NCI-H510A treated with DMSO at 0.1 percent for 48 hours (cell line): ENCODE data around the gene FAM50A.
A peak's percentile ranks its signal among the peaks of the same experiment; 100 is the strongest.

Experiments used
- DNase-seq: peaks from one replicate; lab custom pipeline; 2025; lab: John Stamatoyannopoulos, UW

FAM50A gene

DNA sequence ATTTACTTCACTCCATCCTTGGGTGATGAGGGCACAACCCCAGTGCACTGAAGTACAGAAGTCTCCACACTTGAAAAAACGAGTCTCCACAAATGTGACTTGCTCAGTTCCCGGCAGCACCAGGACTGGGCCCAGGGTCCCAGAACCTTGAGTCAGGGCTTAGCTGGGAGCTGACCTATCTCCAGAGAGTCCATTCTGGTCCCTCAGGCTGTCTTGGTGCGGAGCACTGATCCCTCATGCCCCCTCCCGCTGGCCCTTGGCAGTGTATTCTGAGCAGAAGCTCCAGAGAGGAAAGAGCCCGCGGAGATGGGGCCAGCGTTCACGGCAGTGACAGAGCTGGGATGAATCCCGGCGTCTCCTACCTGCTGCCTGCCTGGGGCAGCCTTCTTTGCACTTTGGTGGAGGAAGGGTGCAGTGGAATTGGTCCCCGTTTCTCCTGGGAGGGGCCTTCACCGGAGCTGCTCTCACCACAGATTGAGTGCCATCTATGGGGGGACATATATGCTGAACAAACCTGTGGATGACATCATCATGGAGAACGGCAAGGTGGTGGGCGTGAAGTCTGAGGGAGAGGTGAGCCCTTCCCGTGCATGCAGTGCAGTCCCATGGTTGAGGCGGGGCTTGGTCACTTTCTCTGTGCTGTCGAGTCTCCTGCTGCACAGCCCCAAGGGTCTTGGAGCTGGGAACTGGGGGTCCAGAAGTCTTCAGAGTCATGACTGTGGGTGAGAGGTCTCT lies 3.2 kb upstream of the FAM50A start:
- no peak for DNase-seq

DNA sequence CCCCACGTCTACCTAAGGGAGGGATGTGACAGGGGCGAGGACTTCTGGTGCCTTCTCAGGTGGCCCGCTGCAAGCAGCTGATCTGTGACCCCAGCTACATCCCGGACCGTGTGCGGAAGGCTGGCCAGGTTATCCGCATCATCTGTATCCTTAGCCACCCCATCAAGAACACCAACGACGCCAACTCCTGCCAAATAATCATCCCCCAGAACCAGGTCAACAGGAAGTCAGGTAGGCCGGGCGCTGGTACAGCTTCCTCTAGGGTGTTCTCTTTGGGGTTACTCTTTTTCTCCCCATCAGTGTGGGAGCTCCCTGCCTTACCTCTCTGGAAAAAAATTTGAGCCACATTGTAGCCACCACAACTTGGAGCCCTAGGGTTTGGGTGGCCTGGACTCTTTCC lies 2.4 kb upstream of the FAM50A start:
- DNase-seq, result no peak

DNA sequence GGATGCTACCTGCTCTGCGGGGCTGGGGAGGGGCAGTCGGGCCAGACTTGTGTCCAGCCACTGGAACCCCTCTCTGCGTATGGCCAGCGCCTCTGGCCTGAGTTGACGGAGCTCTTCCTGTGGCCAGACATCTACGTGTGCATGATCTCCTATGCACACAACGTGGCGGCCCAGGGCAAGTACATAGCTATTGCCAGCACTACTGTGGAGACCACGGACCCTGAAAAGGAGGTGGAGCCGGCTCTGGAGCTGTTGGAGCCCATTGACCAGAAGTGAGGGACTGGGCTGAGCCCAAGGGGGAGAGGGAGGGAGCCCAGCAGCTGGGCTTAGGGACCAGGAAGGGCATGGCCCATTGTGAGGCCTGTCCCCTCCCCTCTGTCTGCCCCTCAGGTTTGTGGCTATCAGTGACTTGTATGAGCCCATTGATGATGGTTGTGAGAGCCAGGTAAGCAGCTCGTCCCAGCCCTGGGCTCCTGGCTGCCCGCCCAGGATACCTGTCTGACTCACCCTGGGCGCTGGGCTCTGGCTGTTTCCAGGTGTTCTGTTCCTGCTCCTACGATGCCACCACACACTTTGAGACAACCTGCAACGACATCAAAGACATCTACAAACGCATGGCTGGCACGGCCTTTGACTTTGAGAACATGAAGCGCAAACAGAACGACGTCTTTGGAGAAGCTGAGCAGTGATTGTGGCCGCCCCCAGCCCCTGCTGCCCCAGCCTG lies 1.8 kb upstream of the FAM50A start:
- DNase-seq, result no peak

DNA sequence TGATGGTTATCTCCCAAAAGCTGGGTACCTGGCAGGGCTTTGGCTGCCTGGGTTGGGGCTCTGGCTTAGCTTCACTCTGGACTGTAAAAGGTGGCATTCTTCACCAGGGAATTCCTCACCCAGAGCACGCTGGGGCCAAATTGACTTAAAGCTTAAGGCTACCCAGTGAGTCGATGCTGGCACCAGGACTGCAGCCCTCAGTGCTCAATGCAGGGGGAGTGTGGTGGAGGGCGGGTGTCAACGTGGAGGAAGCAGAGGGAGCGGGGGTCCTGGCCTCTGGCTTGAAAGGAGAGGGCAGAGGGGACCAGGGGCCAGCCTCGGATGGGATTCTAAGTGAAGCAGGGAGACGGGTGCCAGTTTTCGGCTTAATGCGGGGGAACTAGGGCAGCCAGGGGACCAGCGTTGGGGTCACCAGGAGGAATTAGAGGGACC lies 446 bp upstream of the FAM50A start:
- DNase-seq, result no peak

DNA sequence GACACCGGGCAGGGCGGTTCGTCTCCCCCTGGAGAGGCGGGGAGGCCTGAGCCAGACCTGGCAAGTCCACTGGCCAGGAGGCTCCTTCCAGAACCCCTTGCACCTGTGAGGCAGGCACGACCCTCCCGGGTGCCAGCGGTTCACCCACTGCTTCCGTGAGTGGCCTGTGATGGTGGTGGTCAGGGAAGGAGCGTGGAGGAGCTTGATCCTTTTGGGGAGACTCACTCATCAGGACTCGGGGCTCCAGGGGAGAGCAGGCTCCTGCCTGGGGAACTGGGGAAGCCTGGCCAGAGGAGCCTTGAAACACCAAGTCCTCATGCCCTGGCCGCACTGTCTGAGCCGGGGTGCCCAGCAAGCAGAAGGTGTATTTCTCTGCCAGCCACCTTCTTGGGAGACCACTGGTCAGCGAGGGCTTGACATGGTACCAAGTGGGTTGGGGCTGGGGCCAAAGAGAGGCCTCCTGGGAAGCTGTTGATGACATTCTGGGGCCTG lies 860 bp downstream of the FAM50A start:
- no peak for DNase-seq

DNA sequence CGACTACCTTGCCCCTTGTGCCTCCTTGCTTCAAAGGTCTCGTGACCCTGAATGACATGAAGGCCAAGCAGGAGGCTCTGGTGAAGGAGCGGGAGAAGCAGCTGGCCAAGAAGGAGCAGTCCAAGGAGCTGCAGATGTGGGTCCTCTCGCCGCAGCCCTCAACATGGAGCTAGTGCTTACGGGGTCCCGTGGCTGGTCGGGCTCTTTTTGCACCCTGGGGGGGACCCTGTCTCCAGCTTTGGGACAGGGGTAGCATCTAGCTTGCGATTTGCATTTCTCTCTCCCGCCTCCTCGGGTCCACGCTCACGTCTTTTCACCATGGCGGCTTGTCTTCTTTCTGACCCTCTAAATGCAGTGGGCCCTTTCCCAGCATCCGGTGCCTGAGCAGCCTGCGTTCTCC lies 1.8 kb downstream of the FAM50A start:
- no peak for DNase-seq

DNA sequence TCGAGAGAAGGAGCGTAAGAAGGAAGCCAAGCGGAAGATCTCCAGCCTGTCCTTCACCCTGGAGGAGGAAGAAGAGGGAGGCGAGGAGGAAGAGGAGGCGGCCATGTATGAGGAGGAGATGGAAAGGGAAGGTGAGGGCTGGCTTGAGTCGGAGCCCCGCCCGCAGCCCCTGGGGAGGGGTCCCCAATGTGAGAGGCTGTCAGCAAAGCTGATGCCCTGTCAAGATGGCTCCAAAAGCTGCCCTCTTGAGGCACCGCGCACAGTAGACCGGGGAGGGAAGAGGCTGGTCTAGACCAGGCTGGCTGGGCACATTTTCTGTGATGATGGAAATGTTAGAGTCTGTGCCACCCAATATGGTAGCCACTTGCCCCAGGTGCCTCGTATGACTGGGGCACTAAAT lies 2.5 kb downstream of the FAM50A start:
- no peak for DNase-seq

DNA sequence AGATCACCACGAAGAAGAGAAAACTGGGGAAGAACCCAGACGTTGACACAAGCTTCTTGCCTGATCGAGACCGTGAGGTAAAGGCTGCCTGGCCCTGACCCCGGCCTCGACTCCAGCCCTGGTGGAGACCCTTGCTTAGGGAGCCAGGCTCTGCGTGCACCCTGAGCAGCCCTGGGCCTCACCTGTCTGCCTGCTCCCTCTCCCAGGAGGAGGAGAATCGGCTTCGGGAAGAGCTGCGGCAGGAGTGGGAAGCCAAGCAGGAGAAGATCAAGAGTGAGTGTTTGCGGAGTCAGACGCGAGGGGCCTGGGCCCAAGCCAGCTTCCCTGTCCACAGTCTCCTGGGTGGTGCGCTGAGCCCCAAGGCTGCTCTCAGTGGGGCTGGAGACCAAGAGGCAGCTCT lies 4.5 kb downstream of the FAM50A start:
- DNase-seq, result no peak

DNA sequence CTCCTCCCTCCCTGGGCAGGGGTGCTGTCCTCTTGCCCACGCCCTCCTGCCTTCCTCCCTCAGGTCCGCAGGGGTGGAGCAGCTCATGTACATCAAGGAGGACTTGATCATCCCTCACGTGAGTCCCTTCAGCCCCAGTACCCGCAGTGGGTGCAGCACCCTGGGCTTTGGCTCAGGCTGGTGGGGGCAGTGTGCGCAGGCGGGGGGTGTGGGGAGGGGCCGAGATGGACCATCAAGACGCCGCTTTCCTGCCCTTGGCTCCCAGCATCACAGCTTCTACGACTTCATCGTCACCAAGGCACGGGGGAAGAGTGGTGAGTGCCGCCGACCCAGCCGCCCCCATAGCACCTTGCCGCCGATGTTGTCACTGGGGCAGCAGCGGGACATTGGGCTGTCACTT lies 5.7 kb downstream of the FAM50A start:
- DNase-seq, result no peak

DNA sequence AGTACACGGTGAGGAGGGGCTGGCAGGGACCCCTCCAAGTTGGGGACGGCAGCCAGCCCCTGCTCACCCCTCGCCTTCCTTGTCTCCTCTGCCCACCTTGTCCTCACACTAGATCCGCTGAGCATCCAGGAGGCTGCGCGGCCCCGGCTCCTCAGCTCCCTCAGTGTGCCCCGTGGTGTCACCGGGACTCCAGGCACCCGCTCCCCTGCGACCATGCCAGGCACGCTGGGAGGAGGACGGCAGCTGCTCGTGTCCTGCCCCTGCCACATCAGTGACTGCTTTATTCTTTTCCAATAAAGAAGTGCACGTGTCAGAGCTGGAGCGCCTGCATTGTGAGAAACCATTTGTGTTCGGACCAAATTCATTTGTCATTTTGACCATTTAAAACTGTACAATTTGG lies 6.4 kb downstream of the FAM50A start:
- DNase-seq, result no peak

DNA sequence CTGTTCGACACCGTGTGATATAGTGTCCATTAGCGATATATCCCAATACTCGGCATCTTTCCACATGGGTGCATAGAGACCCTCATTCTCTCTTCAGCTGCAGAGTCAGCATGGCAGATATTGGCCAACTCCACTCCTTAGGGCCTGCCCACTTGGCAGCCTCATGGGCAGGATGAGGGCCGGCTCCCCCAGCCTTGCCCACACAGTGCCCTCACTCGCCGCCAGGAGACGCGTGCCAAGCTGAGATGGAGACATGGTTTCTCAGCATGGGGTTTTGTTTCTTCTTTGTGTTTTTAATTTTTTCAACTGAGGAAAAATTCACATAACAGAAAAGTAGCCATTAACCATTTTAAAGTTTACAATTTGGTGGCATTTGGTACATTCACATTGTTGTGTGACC lies 8.9 kb downstream of the FAM50A start:
- DNase-seq, result no peak

DNA sequence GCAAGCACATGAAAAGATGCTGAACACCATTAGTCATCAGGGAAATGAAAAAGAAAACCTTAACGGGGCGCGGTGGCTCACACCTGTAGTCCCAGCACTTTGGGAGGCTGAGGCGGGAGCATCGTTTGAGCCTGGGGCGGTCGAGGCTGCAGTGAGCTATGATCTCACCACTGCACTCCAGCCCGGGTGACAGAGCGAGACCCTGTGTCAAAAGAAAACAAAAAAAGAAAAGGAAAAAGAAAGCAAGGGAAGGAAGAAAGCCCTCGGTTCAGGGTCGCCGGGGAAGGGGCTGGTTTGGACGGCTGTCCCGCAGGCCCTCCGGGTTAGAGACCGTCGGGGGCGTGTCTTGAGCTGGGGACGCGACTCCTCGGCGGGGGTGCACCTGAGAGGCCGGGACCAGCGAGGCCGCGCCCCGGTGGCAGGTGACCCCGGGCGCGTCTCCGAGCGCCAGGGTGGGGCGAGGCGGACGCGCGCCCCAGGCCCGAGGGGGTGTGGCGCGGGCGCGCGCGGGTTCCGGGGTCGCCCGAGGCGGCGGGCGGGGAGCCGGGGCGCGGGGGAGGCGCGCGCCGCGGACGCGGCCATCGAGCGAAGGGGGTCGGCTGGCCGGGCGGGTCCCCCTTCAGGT lies 13.7 kb downstream of the FAM50A start:
- DNase-seq, result peak; percentile 24

DNA sequence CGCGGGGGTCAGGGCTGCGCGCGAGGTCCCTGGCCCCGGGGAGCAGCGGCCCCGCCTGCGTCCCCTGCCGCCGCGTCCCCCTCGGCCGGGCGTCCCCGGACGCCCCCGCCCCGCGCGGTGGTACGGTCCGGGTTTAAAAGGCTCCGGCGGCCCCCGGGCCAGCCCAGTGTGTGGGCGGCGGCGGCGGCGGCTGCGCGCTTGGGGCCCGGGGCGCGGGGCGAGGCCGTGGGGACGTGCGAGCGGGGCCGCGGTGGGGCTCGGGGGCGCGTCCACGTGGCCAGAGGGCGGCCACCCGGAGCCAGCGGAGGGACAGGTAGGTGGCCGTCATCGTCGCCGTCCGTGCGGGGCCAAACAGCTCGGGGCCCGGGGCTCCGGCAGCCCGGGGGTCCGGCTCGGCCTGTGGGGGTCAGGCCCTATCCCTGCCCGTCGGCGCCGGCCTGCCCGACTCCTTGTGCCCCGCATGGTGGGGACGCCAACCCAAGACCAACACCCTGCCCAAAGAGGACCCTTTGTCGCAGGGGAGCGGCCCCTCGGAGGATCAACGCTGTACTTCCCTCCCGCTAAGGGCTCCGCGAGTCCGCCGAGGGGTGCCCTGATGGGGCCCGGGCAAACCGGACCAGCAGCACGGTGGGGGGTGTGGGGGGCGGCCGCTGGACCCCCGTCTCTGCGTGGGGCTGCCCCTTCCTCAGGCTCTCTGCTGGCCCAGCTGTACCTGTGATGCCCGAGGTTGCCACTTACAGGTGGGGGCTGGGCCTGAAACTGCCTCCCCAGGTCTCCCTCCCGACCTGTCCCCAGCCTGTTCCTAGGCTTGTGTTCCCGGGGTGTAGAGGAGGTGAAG lies 14.4 kb downstream of the FAM50A start, which contains the start of gene PLXNA3:
PLXNA3 (plus strand) TSS at position 166 of the 838 bp plus-strand sequence. CDS start 1,903 bp downstream, outside the sequence.
- peak; percentile 8 for DNase-seq

DNA sequence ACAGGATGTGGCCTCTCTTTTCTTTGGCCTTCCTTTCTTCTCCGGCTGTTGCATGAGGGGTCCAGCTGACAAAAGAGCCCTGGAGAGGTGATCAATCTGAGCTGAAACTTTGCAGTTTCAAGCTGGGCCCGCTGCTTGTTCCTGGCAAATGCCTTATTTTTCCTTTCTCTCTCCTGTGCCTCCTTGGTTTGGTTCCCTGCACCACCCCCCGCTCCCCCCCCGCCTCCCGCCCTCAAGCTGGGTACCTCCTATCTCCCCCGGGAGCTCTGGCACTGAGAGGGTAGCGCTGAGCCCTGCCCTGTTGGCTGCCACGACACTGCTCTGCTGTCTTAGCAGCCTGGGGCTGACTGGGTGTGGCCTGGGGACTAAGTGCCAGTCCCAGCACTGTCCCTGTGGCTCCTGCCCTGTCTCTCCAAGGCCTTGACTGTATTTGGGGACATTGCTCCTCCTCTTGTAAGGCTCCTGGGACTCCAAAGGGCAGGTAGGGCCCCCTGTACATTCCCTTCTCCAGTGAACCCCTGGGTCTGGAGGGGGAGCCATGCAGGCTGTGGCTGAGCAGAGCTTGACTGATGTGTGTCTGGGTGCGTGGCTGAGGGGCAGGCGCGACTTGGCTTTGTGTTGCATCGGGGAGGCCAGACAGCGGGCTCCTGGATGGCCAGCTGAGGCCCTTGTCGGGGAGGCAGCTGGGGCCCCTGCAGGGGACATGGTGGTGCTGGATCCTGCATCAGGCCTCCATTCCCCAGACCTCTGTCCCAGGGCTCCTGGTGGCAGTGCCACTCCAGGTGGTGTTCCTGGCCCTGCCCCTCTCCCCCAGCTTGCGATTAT lies 15.2 kb downstream of the FAM50A start:
- DNase-seq, result peak; percentile 16

DNA sequence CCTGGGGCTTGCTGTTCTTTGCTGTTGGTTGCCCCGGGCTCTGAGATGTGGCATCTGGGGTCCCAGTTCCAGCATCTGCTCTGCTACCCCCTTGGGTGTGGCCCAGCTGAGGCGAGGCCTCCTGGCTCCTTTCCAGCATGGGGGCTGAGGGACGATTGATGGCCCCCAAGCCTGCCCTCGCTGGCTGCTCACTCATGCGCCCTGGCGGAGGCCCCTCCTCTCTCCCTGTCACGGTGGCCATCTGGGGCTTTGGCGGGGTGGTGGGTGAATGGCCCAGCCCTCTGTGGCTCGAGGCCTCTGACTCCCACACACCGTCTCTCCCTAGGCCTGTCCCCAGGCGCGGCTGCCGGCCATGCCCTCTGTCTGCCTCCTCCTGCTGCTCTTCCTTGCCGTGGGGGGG lies 15.9 kb downstream of the FAM50A start:
- no peak for DNase-seq

DNA sequence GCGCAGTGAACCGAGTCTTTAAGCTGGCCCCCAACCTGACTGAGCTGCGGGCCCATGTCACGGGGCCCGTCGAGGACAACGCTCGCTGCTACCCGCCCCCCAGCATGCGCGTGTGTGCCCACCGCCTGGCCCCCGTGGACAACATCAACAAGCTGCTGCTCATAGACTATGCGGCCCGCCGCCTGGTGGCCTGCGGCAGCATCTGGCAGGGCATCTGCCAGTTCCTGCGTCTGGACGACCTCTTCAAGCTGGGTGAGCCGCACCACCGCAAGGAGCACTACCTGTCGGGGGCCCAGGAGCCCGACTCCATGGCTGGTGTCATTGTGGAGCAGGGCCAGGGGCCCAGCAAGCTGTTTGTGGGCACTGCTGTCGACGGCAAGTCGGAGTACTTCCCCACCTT lies 16.4 kb downstream of the FAM50A start:
- DNase-seq, result no peak

DNA sequence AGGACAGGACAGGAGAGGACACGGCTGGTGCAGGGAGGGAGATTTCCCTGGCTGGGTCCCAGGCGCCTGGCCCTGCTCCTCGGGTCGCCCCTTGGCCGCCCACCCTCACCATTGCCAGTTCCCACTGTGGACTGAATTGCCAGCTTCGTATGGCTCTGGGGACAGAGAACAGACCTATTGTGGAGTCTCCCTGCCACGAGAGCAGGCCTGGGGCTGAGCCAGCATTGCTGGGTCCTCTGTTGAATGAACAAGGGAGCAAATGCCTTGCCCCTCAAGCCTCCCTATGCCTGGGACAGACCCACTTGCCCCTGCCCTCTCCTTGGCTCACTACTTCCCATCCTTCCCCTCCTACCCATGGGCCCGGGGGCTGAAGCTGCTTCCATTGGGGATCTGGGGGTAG lies 18.5 kb downstream of the FAM50A start:
- DNase-seq, result no peak

DNA sequence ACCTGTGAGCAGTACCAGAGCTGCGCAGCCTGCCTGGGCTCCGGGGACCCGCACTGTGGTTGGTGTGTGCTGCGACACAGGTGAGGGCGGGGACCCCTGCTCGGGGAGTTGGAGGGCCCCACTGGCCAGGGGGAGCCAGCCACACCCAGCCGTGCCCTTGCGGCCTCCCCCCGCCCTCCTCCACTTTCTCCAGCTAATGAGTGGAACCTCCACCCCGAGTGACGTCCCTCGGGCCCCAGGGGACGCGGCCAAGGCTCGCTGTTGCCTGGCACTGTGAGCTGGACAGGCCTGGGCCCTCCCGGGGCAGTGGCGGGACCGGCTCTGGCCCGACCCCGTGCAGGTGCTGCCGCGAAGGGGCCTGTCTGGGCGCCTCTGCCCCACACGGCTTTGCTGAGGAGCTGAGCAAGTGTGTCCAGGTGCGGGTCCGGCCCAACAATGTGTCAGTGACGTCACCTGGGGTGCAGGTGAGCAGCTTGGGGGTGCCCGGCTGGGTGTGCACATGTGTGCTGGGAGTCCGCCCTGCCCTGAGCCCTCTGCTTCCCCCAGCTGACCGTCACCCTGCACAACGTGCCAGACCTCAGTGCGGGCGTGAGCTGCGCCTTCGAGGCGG lies 19.8 kb downstream of the FAM50A start:
- DNase-seq, result no peak

DNA sequence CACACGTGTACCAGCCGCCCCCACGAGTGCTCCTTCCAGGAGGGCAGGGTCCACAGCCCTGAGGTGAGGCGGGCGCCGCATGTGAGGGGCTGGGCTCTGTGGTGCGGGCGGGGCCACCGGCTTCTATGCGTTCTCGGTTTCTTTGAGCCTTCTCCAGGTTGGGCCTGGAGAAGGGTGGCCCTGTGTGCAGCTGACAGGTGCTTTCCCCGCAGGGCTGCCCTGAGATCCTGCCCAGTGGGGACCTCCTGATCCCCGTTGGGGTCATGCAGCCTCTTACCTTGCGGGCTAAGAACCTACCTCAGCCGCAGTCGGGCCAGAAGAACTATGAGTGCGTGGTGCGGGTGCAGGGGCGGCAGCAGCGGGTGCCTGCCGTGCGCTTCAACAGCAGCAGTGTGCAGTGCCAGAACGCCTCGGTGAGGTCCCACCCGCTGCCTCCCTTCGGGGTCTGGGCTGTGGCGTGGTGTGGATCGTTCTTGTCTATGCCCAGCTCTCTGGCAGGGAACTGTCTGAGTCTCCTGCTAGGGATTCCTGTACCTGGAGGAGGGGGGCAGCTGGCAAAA lies 20.9 kb downstream of the FAM50A start:
- DNase-seq, result no peak

DNA sequence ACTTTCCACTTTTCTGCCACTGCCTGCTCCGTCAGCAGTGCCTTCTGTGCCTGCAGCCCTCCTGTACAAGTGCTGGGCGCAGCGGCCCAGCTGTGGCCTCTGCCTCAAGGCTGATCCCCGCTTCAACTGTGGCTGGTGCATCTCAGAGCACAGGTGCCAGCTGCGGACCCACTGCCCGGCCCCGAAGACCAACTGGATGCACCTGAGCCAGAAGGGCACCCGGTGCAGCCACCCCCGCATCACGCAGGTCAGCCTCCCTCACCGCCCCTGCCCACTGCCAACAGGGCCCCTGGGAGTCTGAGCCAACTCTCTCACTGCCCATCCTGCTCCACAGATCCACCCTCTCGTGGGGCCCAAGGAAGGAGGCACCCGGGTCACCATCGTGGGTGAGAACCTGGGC lies 21.7 kb downstream of the FAM50A start:
- DNase-seq, result no peak
